Measurements from ENCODE around the gene FAM117B.

- TF ChIP-seq CTCF (IDR thresholded peaks at IDR 0.05; ENCODE audit: insufficient read depth, low read depth, low read length) = no peak
- TF ChIP-seq EZH2 (IDR thresholded peaks at IDR 0.05; ENCODE audit: insufficient read depth, low read length) = no peak
These were observed 29.6 kb upstream of the FAM117B start for GRCh38 chr2:202605174-202605573.
